ENCODE measurements around the gene APOOL.

APOOL gene

DNA sequence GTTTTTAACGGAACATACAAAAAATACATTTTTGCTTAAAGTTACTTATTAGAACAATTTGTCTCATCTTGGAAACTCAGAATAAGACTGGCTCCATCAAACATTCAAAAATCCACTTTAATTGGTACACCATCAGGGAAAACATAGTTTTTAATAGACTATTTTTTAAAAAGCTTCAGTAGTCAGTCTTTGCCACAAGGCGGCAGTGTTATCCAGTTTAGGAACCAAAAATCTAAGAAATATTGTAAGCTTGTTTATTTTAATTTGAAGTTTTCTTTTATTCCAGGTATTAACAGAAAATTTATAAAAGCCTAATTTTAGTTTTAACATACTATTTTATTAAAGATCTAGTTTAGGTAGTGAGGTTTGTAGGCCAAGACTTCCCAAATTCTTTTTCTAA lies 107.7 kb downstream of the APOOL start:
- Histone ChIP-seq H3K36me3 (ENCODE audit: control insufficient read depth in 1 of 2, insufficient read depth in 2 of 2, low read depth in 1 of 2, low read length in 2 of 2) (no peaks in the 10 kb centered on the region), H2AK5ac (ENCODE audit: low read length, severe bottlenecking) (no peak overlapping the region), H3K14ac (ENCODE audit: low read length in 2 of 2) (no peak overlapping the region), H3K4me2 (ENCODE audit: low read length, poor library complexity, severe bottlenecking) (no peak overlapping the region), H3K4me1 (ENCODE audit: control insufficient read depth, insufficient read depth, low read depth, low read length) (no peaks in the 10 kb centered on the region), H2AFZ (ENCODE audit: low read depth, low read length) (no peak overlapping the region), H2BK5ac (ENCODE audit: low read depth, low read length, poor library complexity, severe bottlenecking) (no peak overlapping the region), H3K27ac (ENCODE audit: low read length, poor library complexity, severe bottlenecking) (no peak overlapping the region), H3K18ac (ENCODE audit: low read depth in 1 of 2, low read length in 2 of 2) (no peak overlapping the region), H3K9ac (ENCODE audit: low read length) (no peak overlapping the region), H3K4me3 (ENCODE audit: insufficient read depth in 1 of 2, low read depth in 1 of 2, low read length in 2 of 2) (no peak overlapping the region), H3K23ac (ENCODE audit: low read length in 2 of 2) (no peak overlapping the region), H4K8ac (ENCODE audit: low read length) (no peak overlapping the region), H2BK120ac (ENCODE audit: low read depth, low read length) (no peak overlapping the region), H4K91ac (ENCODE audit: low read length) (no peak overlapping the region), H3K27me3 (ENCODE audit: control insufficient read depth in 1 of 2, insufficient read depth in 1 of 2, low read length in 2 of 2) (peaks cover 0 to 5% of the 10 kb centered on the region in 2 experiments), H2BK12ac (ENCODE audit: low read length in 2 of 2) (no peak overlapping the region), H3K79me1 (replicated peaks; ENCODE audit: low read length, poor library complexity, severe bottlenecking) (no peaks in the 10 kb centered on the region), H3K4ac (ENCODE audit: low read depth in 1 of 2, low read length in 2 of 2) (no peak overlapping the region), H2BK15ac (ENCODE audit: low read depth, poor library complexity, severe bottlenecking) (no peak overlapping the region), H3K9me3 (ENCODE audit: control insufficient read depth, low read length) (no peaks in the 10 kb centered on the region)
- DNase-seq = no peak
- WGBS = no CpG with 5 or more reads among the region's 2 CpGs

DNA sequence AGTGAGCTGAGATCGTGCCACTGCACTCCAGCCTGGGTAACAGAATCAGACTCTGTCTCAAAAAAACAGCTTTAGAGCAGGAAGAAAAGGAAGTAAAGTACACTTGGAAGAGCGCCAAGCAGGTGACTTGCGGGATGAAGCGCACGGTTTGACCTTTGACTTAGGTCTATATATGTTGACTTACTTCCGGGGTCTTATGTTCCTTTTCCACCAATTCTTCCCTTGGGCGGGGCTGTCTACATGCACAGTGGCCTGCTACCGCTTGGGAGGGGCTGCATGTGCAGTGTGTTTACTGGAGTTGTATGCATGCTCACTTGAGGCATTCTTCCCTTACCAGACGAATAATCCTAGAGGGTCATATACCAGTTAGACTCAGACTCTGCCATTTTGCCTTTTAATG lies 108.6 kb downstream of the APOOL start:
- Histone ChIP-seq H3K23ac (ENCODE audit: low read length in 2 of 2) (no peak overlapping the region), H2BK120ac (ENCODE audit: low read depth, low read length) (no peak overlapping the region), H2AFZ (ENCODE audit: low read depth, low read length) (no peak overlapping the region), H4K91ac (ENCODE audit: low read length) (no peak overlapping the region), H2BK5ac (ENCODE audit: low read depth, low read length, poor library complexity, severe bottlenecking) (no peak overlapping the region), H3K36me3 (ENCODE audit: control insufficient read depth in 1 of 2, insufficient read depth in 2 of 2, low read depth in 1 of 2, low read length in 2 of 2) (no peaks in the 10 kb centered on the region), H4K8ac (ENCODE audit: low read length) (no peak overlapping the region), H3K79me1 (replicated peaks; ENCODE audit: low read length, poor library complexity, severe bottlenecking) (no peaks in the 10 kb centered on the region), H3K9me3 (ENCODE audit: control insufficient read depth, low read length) (no peaks in the 10 kb centered on the region), H3K4ac (ENCODE audit: low read depth in 1 of 2, low read length in 2 of 2) (no peak overlapping the region), H3K18ac (ENCODE audit: low read depth in 1 of 2, low read length in 2 of 2) (no peak overlapping the region), H3K9ac (ENCODE audit: low read length) (no peak overlapping the region), H2BK12ac (ENCODE audit: low read length in 2 of 2) (no peak overlapping the region), H3K27me3 (ENCODE audit: control insufficient read depth in 1 of 2, insufficient read depth in 1 of 2, low read length in 2 of 2) (peaks cover 0 to 5% of the 10 kb centered on the region in 2 experiments), H2AK5ac (ENCODE audit: low read length, severe bottlenecking) (no peak overlapping the region), H3K4me3 (ENCODE audit: insufficient read depth in 1 of 2, low read depth in 1 of 2, low read length in 2 of 2) (no peak overlapping the region), H3K27ac (ENCODE audit: low read length, poor library complexity, severe bottlenecking) (no peak overlapping the region), H3K14ac (ENCODE audit: low read length in 2 of 2) (no peak overlapping the region), H3K4me1 (ENCODE audit: control insufficient read depth, insufficient read depth, low read depth, low read length) (no peaks in the 10 kb centered on the region), H2BK15ac (ENCODE audit: low read depth, poor library complexity, severe bottlenecking) (no peak overlapping the region), H3K4me2 (ENCODE audit: low read length, poor library complexity, severe bottlenecking) (no peak overlapping the region)
- WGBS = 91% methylated on average over 6 of the region's 9 CpGs
- DNase-seq = no peak

DNA sequence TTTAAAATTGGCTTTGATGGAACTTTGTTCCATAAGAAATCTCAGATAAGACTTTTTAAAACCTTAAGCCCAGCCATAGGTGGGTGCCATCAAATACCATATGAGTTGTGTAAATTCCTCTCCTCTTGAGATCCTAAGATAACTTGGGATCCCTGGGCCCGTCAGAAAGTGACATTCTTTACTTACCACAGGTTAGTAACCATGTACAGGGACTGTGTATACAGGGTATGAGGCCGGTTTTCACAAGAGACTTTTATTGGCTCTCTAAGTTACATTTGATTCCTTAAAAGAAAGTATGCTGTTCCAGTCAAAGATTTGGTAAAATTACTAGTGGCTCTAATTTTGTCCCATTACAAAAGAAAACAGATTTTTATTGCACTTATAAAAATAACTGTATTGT lies 110.1 kb downstream of the APOOL start:
- Histone ChIP-seq H2AFZ (ENCODE audit: low read depth, low read length) (no peak overlapping the region), H3K9me3 (ENCODE audit: control insufficient read depth, low read length) (no peaks in the 10 kb centered on the region), H3K27me3 (ENCODE audit: control insufficient read depth in 1 of 2, insufficient read depth in 1 of 2, low read length in 2 of 2) (peaks cover 0 to 5% of the 10 kb centered on the region in 2 experiments), H2BK5ac (ENCODE audit: low read depth, low read length, poor library complexity, severe bottlenecking) (no peak overlapping the region), H2AK5ac (ENCODE audit: low read length, severe bottlenecking) (no peak overlapping the region), H3K23ac (ENCODE audit: low read length in 2 of 2) (no peak overlapping the region), H2BK15ac (ENCODE audit: low read depth, poor library complexity, severe bottlenecking) (no peak overlapping the region), H3K79me1 (replicated peaks; ENCODE audit: low read length, poor library complexity, severe bottlenecking) (no peaks in the 10 kb centered on the region), H3K36me3 (ENCODE audit: control insufficient read depth in 1 of 2, insufficient read depth in 2 of 2, low read depth in 1 of 2, low read length in 2 of 2) (no peaks in the 10 kb centered on the region), H3K14ac (ENCODE audit: low read length in 2 of 2) (no peak overlapping the region), H4K91ac (ENCODE audit: low read length) (no peak overlapping the region), H2BK120ac (ENCODE audit: low read depth, low read length) (no peak overlapping the region), H3K27ac (ENCODE audit: low read length, poor library complexity, severe bottlenecking) (no peak overlapping the region), H3K9ac (ENCODE audit: low read length) (no peak overlapping the region), H3K4me1 (ENCODE audit: control insufficient read depth, insufficient read depth, low read depth, low read length) (no peaks in the 10 kb centered on the region), H2BK12ac (ENCODE audit: low read length in 2 of 2) (no peak overlapping the region), H4K8ac (ENCODE audit: low read length) (no peak overlapping the region), H3K4ac (ENCODE audit: low read depth in 1 of 2, low read length in 2 of 2) (no peak overlapping the region), H3K18ac (ENCODE audit: low read depth in 1 of 2, low read length in 2 of 2) (no peak overlapping the region), H3K4me3 (ENCODE audit: insufficient read depth in 1 of 2, low read depth in 1 of 2, low read length in 2 of 2) (no peak overlapping the region), H3K4me2 (ENCODE audit: low read length, poor library complexity, severe bottlenecking) (no peak overlapping the region)
- DNase-seq = no peak
- WGBS = no CpG with 5 or more reads among the region's 2 CpGs

DNA sequence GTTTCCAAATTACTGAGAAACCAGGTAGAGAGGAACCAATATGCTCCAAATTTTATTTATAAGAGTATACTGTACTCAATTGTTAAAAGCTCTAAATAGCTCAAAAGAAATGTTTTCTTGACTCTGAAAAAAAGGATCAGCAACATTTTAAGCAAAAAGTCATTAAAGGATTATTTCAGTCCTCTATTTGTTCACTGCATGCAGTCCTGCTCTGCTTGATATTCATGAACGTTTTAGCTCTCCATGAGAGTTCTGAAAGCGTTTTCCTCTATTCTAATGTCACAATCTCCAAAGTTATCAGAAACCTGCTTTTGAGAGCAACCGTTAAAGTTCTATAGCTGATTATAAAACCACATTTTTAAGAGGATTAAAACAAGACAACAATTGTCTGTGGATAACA lies 110.5 kb downstream of the APOOL start:
- no peak overlapping the region for H3K14ac ChIP-seq (ENCODE audit: low read length in 2 of 2)
- H2BK120ac ChIP-seq (ENCODE audit: low read depth, low read length) = no peak overlapping the region
- H3K9ac ChIP-seq (ENCODE audit: low read length) = no peak overlapping the region
- H3K27ac ChIP-seq (ENCODE audit: low read length, poor library complexity, severe bottlenecking) = no peak overlapping the region
- H4K91ac ChIP-seq (ENCODE audit: low read length) = no peak overlapping the region
- no peak for DNase-seq
- H3K27me3 ChIP-seq (ENCODE audit: control insufficient read depth in 1 of 2, insufficient read depth in 1 of 2, low read length in 2 of 2) = peaks cover 0 to 5% of the 10 kb centered on the region in 2 experiments
- H3K4me1 ChIP-seq (ENCODE audit: control insufficient read depth, insufficient read depth, low read depth, low read length) = no peaks in the 10 kb centered on the region
- no peak overlapping the region for H3K23ac ChIP-seq (ENCODE audit: low read length in 2 of 2)
- no peaks in the 10 kb centered on the region for H3K79me1 ChIP-seq (replicated peaks; ENCODE audit: low read length, poor library complexity, severe bottlenecking)
- H2BK15ac ChIP-seq (ENCODE audit: low read depth, poor library complexity, severe bottlenecking) = no peak overlapping the region
- H3K36me3 ChIP-seq (ENCODE audit: control insufficient read depth in 1 of 2, insufficient read depth in 2 of 2, low read depth in 1 of 2, low read length in 2 of 2) = no peaks in the 10 kb centered on the region
- no peak overlapping the region for H3K4me2 ChIP-seq (ENCODE audit: low read length, poor library complexity, severe bottlenecking)
- H3K4me3 ChIP-seq (ENCODE audit: insufficient read depth in 1 of 2, low read depth in 1 of 2, low read length in 2 of 2) = no peak overlapping the region
- no peak overlapping the region for H4K8ac ChIP-seq (ENCODE audit: low read length)
- H3K9me3 ChIP-seq (ENCODE audit: control insufficient read depth, low read length) = no peaks in the 10 kb centered on the region
- H2BK12ac ChIP-seq (ENCODE audit: low read length in 2 of 2) = no peak overlapping the region
- no peak overlapping the region for H2AK5ac ChIP-seq (ENCODE audit: low read length, severe bottlenecking)
- H3K4ac ChIP-seq (ENCODE audit: low read depth in 1 of 2, low read length in 2 of 2) = no peak overlapping the region
- no peak overlapping the region for H3K18ac ChIP-seq (ENCODE audit: low read depth in 1 of 2, low read length in 2 of 2)
- 95% methylated on average over 2 of the region's 3 CpGs for WGBS
- no peak overlapping the region for H2BK5ac ChIP-seq (ENCODE audit: low read depth, low read length, poor library complexity, severe bottlenecking)
- no peak overlapping the region for H2AFZ ChIP-seq (ENCODE audit: low read depth, low read length)

All from mesenchymal stem cell (in vitro differentiated cells and primary cell).